Measurements from ENCODE around the gene IGDCC3.

IGDCC3 gene

GRCh38 chr15:65312400-65312916, 65.3 kb downstream of the IGDCC3 start:
- no peak for DNase-seq (ENCODE audit: low read depth)
- H3K4me3 ChIP-seq (ENCODE audit: low read length) = no peak overlapping the region
- TF ChIP-seq CTCF (IDR thresholded peaks at IDR 0.05; ENCODE audit: insufficient read depth, low read depth, low read length, missing control alignments) = no peak

- no peak for TF ChIP-seq CTCF (IDR thresholded peaks at IDR 0.05; ENCODE audit: insufficient read depth, low read depth, low read length, missing control alignments)
- DNase-seq (ENCODE audit: low read depth) = no peak
- H3K4me3 ChIP-seq (ENCODE audit: low read length) = no peak overlapping the region
These were observed 66.0 kb downstream of the IGDCC3 start for GRCh38 chr15:65311760-65312159.

- no peak for DNase-seq (ENCODE audit: low read depth)
- no peak overlapping the region for H3K4me3 ChIP-seq (ENCODE audit: low read length)
- TF ChIP-seq CTCF (IDR thresholded peaks at IDR 0.05; ENCODE audit: insufficient read depth, low read depth, low read length, missing control alignments) = no peak
These were observed 67.2 kb downstream of the IGDCC3 start for GRCh38 chr15:65310431-65311137.

GRCh38 chr15:65309882-65310418, 67.9 kb downstream of the IGDCC3 start:
- H3K4me3 ChIP-seq (ENCODE audit: low read length) = no peak overlapping the region
- no peak for DNase-seq (ENCODE audit: low read depth)
- TF ChIP-seq CTCF (IDR thresholded peaks at IDR 0.05; ENCODE audit: insufficient read depth, low read depth, low read length, missing control alignments) = no peak

DNA sequence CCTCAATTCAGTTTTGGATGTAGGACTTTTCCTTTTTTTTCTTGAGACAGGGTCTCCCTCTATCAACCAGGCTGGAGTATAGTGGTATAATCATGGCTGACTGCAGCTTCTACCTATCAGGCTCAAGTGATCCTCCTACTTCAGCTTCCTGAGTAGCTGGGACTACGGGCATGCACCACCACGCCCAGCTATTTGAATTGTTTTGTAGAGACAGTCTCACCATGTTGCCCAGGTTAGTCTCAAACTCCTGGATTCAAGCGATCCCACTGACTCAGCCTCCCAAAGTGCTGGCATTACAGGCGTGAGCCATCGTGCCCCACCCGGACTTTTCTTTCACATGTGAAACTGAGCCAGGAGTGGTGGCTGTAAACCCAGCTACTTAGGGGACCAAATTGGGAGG, 69.8 kb downstream of the IGDCC3 start:
- TF ChIP-seq CTCF (IDR thresholded peaks at IDR 0.05; ENCODE audit: insufficient read depth, low read depth, low read length, missing control alignments) = no peak
- peak; percentile 79 for DNase-seq (ENCODE audit: low read depth)
- no peak overlapping the region for H3K4me3 ChIP-seq (ENCODE audit: low read length)

DNA sequence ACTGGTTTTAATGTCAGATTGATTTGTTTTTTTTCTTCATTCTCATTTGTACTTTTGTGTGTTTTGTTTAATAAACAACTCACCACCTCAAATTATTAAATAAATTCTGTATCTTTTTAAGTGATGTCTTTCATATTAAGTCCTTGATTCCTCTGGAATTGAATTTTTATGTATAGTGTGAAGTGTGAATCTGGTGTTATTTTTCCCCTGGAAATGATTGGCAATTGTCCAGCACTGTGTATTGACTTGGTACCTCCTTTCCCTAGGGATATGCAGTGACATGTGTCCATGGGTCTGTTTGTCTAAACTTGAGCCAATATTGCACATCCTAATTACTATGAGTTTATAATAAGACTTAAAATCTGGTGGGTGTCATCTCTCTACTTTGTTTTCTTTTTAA, 71.3 kb downstream of the IGDCC3 start:
- no peak overlapping the region for H3K4me3 ChIP-seq (ENCODE audit: low read length)
- no peak for DNase-seq (ENCODE audit: low read depth)
- TF ChIP-seq CTCF (IDR thresholded peaks at IDR 0.05; ENCODE audit: insufficient read depth, low read depth, low read length, missing control alignments) = no peak

DNA sequence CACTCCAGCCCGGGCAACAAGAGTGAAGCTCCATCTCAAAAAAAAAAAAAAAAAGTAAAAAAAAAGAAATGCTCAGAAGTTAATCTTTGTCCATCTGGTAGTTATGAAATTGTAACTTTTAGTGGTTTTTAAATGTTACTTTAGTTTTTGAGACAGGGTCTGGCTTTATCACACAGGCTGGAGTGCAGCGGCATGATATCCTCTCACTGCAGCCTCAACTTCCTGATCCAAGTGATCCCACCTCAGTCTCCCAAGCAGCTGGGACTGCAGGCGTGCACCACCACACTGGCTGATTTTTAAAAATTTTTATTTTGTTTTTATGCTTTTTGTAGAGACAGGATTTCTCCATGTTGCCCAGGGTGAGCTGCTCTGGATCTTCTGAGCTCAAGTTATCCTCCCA, 72.0 kb downstream of the IGDCC3 start:
- no peak for DNase-seq (ENCODE audit: low read depth)
- TF ChIP-seq CTCF (IDR thresholded peaks at IDR 0.05; ENCODE audit: insufficient read depth, low read depth, low read length, missing control alignments) = no peak
- H3K4me3 ChIP-seq (ENCODE audit: low read length) = no peak overlapping the region
